ENCODE measurements around the gene PDZRN3. TPM values are rescaled to one million over a fixed set of nuclear protein-coding genes. Genes with fewer than 3 reads are reported as not detected.
A peak's percentile ranks its signal among the peaks of the same experiment; 100 is the strongest.

The PDZRN3 gene
- total and polyA plus RNA-seq, 8 donors = 20.0 to 88.6 (median 62.3) TPM

DNA sequence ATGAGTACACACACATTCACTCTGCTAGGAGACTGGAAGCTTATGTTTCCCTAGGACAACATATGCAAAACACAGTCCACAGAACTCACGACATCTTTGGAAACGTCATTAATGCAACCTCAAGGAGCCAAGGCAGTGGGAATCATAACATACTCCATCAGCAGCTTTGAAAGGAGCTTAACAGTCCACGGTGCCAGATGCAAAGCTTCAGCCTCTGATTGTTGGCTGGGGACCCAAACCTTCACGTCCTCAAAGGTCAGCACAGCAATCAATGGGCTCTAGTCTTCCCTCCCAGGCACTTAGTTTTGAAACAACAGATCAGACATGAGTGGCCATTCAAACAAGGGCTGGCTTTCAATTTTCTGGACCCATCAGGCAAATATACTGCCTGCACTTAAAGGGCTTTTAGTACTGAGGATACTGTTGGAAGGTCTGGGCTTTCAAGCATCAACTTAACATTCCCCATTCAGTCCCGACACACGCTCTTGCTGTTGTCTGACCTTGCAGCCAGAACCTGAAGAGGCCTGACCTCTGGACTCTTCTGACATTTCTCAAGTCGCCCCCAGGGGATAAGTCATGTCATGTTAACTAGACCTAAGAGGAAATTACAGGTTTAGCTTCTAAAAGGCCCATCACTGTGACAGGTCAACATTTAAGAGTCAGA, 223.0 kb downstream of the PDZRN3 start:
- H3K27ac ChIP-seq = peak overlapping the region in 1 of 2 donors; percentile 3
- H3K27me3 ChIP-seq = no peaks in the 10 kb centered on the region
- H3K9me3 ChIP-seq = no peaks in the 10 kb centered on the region
- TF ChIP-seq, protein P1, sequence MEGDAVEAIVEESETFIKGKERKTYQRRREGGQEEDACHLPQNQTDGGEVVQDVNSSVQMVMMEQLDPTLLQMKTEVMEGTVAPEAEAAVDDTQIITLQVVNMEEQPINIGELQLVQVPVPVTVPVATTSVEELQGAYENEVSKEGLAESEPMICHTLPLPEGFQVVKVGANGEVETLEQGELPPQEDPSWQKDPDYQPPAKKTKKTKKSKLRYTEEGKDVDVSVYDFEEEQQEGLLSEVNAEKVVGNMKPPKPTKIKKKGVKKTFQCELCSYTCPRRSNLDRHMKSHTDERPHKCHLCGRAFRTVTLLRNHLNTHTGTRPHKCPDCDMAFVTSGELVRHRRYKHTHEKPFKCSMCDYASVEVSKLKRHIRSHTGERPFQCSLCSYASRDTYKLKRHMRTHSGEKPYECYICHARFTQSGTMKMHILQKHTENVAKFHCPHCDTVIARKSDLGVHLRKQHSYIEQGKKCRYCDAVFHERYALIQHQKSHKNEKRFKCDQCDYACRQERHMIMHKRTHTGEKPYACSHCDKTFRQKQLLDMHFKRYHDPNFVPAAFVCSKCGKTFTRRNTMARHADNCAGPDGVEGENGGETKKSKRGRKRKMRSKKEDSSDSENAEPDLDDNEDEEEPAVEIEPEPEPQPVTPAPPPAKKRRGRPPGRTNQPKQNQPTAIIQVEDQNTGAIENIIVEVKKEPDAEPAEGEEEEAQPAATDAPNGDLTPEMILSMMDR (IDR thresholded peaks at IDR 0.05) = no peak
- H3K4me1 ChIP-seq = no peaks in the 10 kb centered on the region
- no peak overlapping the region for H3K4me3 ChIP-seq
- no peaks in the 10 kb centered on the region for H3K36me3 ChIP-seq
- peak; percentile 51 for ATAC-seq
- intact Hi-C loops (cut with DNase I) = no loop called here
- DNase-seq = peak in 2 of 4 donors; percentile 92 to 95

DNA sequence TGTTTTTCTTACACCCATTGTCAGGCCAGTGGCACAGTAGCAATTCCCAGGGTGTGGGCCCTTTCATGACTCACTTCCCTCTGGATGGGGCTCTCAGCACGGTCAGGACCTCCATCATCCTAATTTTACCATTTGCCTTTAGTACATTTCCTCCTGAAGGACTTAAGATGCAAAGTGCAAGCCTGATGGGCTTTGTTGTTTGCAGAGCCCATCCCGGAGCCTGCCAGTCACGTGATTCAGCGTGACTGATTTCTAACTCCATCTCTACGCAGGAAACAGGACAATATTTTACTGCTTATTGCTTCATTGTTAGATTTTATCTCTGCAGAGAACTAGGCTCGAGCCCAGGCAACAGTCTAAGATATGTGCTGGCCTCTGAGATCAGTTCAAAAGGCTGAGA, 223.7 kb downstream of the PDZRN3 start:
- Histone ChIP-seq H3K9me3 (no peaks in the 10 kb centered on the region), H3K4me3 (no peak overlapping the region), H3K36me3 (no peaks in the 10 kb centered on the region), H3K4me1 (no peaks in the 10 kb centered on the region), H3K27me3 (no peaks in the 10 kb centered on the region), H3K27ac (peak overlapping the region in 1 of 2 donors; percentile 3)
- TF ChIP-seq, protein P1 (IDR thresholded peaks at IDR 0.05) = no peak
- DNase-seq (peak in 1 of 4 donors; percentile 64), ATAC-seq (no peak)
- intact Hi-C loops (cut with DNase I) = no loop called here

DNA sequence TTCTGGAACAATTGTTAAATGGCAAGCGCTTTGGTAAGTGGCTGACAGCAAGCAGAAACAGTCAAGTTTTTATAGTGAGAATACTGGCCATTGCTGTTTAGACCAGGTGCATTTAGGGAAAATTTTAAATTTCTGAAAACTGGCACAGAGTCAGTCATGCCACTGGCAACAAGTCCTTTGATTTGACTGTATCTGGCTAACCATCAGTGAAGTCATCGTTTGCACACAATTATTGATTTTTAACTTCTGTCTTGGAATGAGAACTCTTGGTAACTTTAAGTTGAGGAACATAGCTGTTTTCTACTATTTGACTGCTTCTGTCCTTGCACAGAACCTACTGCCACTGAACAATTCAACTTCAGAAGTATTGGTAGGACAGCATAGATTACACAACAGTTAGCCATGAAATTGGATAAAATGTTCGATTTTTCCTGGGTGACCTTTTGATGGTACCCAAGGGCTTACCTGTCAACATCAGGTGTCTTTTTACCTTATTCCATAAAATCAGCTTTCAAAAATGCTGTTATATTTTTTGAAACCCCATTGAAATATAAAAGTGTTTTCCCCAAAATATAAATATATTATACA, 225.0 kb downstream of the PDZRN3 start:
- Histone ChIP-seq H3K4me1 (no peaks in the 10 kb centered on the region), H3K36me3 (no peaks in the 10 kb centered on the region), H3K9me3 (no peaks in the 10 kb centered on the region), H3K27me3 (no peaks in the 10 kb centered on the region), H3K4me3 (no peak overlapping the region), H3K27ac (no peak overlapping the region)
- intact Hi-C loops (cut with DNase I) = no loop called here
- no peak for DNase-seq
- ATAC-seq = no peak
- TF ChIP-seq, protein P1 (IDR thresholded peaks at IDR 0.05) = no peak

DNA sequence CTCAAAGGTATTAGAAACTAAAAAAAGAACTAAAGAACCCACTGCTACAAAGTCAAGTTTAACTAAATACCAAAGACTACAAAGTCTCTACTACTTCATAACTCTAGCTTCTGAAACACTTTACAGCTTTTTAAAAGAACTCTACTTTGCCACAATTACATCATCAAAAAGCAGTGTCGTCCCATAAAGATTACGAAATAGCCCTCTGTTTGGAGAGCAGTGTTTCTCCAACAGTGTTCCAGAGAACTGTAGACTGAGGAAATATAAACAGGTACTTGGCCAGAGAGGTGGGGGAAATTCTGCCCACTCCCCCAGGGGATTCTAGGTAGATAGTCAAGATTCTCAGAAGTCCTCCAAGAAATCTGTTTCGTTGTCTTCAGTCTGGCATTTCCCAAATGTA, 225.6 kb downstream of the PDZRN3 start:
- Histone ChIP-seq H3K4me1 (no peaks in the 10 kb centered on the region), H3K4me3 (no peak overlapping the region), H3K27ac (no peak overlapping the region), H3K9me3 (no peaks in the 10 kb centered on the region), H3K36me3 (no peaks in the 10 kb centered on the region), H3K27me3 (no peaks in the 10 kb centered on the region)
- TF ChIP-seq, protein P1 (IDR thresholded peaks at IDR 0.05) = no peak
- DNase-seq (peak in 1 of 4 donors; percentile 45), ATAC-seq (no peak)
- intact Hi-C loops (cut with DNase I) = no loop called here

DNA sequence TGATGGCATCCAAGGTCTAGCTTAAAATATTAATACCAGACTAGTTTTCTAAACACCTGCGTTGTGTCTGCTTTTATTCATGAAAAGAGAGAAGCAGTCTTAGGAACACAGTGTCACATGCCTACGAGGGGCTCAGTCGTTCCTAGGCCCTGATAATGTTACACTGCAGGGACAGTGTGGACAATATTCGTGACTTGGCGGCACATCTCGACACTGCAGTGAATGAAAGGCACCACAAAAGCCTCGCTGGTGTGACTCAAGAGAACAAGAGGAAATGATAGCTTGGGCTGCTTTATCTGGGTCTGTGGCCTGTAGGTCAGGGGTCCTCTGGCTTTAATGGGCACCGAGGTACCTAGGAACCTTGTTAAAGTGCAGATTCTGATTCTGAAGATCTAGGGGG, 226.7 kb downstream of the PDZRN3 start:
- intact Hi-C loops (cut with DNase I) = no loop called here
- H3K4me3 ChIP-seq = no peak overlapping the region
- no peak for DNase-seq
- no peak for ATAC-seq
- no peaks in the 10 kb centered on the region for H3K4me1 ChIP-seq
- no peaks in the 10 kb centered on the region for H3K9me3 ChIP-seq
- H3K27ac ChIP-seq = no peak overlapping the region
- H3K36me3 ChIP-seq = no peaks in the 10 kb centered on the region
- TF ChIP-seq, protein P1 (IDR thresholded peaks at IDR 0.05) = no peak
- no peaks in the 10 kb centered on the region for H3K27me3 ChIP-seq

Data from left lung (tissue), 10 donors.